ENCODE results near the gene CFC1B. TPM values are rescaled to one million over a fixed set of nuclear protein-coding genes. Genes with fewer than 3 reads are reported as not detected.
"Not testable (repeated sequence)": the region's sequence is repeated elsewhere in the genome, so short reads cannot be mapped to it uniquely, and the experiment has no call there.

Gene CFC1B
- total RNA-seq = not detected
- polyA plus RNA-seq = not detected

DNA sequence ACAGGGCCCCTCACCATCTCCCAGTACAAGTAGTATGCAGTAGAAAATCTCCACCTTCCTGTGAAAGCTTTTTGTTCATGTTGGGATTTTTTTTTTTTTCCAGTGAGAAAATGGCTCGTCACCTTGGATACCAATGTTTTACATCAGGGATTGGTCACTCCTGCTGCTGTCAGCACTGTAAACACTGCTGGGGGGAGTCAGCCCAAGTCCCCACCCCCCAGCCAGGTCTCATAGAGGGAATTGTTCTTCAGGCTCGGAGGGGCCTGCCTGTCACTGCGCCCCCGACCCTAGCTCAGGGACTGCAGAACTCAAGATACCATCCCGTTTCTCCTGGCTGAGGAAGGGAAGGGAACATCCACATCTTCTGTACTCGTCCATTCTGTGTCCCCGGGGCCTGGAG, at the start of gene CFC1B:
Gene CFC1B (plus strand): TSS at position 231 of the 400 bp plus-strand sequence. CDS start 263 bp downstream, outside the sequence.
- H3K4me3 ChIP-seq (ENCODE audit: low read depth, low read length); DNase-seq (ENCODE audit: extremely low spot score); H3K4me1 ChIP-seq (ENCODE audit: insufficient read depth); H3K27ac ChIP-seq (ENCODE audit: low read depth); H3K36me3 ChIP-seq (ENCODE audit: insufficient read depth): not testable (repeated sequence)
- no CpG with 5 or more reads among the region's 7 CpGs for WGBS

DNA sequence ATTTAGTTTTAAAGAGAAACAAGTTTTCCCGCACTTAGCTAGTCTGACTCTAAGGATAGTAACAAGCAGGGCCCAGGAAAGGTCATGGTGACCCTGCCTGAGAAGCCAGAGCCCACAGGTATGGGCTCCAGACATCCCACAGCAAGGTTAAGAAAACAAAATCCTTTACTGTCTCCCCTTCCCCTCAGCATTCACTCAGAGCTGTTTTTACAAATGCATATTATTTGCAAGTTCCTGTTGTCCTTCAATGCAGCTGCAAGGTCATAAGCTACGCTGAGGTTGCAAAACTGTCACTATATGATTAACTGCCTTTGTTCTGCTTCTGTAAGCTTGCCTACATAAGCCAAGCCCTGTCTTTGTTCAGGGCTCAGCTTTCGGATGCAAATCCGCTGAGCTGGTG, 29.9 kb upstream of the CFC1B start:
- not testable (repeated sequence) for H3K27ac ChIP-seq (ENCODE audit: low read depth); H3K4me1 ChIP-seq (ENCODE audit: insufficient read depth); H3K4me3 ChIP-seq (ENCODE audit: low read depth, low read length); H3K36me3 ChIP-seq (ENCODE audit: insufficient read depth); DNase-seq (ENCODE audit: extremely low spot score)
- 59% methylated on average over 3 of the region's 4 CpGs for WGBS

DNA sequence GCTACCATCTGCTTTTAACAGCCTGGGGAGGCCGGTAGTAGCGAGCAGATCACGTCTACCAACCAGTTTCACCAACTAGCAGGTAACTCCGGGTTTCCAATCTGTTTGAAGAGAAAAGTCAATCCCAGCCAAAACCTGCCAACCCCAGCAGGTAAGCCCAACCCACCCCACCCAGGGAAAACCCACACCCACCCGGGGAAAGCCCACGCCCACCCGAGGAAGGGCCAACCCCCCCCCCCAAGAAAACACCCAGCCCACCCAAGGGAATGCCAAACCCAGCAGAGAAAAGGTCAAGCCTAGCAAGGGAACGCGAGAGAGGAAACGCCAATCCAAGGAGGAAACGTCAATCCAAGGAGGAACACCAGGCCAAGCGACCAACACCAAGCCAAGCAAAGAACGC, 11.8 kb upstream of the CFC1B start, which contains the start of gene POTEI:
Gene POTEI (minus strand): TSS at position 101 of the 400 bp plus-strand sequence. CDS start 93 bp downstream, at position 8.
- not testable (repeated sequence) for H3K4me1 ChIP-seq (ENCODE audit: insufficient read depth); DNase-seq (ENCODE audit: extremely low spot score); H3K4me3 ChIP-seq (ENCODE audit: low read depth, low read length); H3K27ac ChIP-seq (ENCODE audit: low read depth); H3K36me3 ChIP-seq (ENCODE audit: insufficient read depth)
- 10% methylated on average over 3 of the region's 13 CpGs for WGBS

DNA sequence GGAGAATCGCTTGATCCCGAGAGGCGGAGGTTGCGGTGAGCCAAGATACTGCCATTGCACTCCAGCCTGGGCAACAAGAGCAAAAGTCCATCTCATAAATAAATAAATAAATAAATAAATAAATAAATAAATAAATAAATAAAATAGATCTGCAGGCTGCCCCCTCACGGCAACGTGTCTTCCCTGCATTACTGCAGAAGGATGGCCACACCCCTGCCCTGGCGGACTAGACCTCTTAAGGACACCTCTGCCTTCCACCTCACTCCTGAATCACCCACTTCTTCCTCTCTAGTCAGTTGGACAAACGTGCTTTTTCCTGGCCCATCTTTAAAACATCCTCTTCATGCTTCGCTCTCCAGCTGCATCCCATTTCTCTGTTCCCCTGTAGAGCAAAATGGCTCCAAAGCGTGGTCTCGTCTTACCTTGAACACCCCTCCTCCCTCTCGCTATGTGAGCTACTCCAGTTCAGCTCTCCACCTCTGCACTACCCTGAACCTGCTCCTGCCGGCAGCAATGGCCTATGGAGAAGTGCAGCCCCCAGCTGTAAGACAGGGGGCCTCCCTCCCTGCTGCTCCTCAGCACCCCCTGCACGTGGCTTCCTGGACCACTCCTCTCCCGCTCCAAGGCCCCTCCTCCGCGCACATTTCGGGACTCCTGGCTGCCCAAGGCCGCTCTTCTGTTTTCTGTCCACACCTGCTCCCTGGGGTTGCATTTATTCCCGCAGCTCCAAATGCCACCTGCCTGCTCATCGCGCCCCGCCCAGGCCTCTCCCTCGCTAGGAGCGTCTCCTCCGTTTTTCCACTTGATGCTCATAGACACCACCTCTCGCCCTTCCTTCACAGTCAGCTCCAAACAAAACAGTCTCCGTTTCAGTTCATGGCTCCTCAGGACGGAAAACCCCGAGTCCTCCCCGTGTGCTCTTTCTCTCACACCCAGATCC, 9.9 kb upstream of the CFC1B start:
- not testable (repeated sequence) for H3K27ac ChIP-seq (ENCODE audit: low read depth); H3K36me3 ChIP-seq (ENCODE audit: insufficient read depth); H3K4me1 ChIP-seq (ENCODE audit: insufficient read depth); DNase-seq (ENCODE audit: extremely low spot score); H3K4me3 ChIP-seq (ENCODE audit: low read depth, low read length)
- WGBS = no CpG with 5 or more reads among the region's 31 CpGs

DNA sequence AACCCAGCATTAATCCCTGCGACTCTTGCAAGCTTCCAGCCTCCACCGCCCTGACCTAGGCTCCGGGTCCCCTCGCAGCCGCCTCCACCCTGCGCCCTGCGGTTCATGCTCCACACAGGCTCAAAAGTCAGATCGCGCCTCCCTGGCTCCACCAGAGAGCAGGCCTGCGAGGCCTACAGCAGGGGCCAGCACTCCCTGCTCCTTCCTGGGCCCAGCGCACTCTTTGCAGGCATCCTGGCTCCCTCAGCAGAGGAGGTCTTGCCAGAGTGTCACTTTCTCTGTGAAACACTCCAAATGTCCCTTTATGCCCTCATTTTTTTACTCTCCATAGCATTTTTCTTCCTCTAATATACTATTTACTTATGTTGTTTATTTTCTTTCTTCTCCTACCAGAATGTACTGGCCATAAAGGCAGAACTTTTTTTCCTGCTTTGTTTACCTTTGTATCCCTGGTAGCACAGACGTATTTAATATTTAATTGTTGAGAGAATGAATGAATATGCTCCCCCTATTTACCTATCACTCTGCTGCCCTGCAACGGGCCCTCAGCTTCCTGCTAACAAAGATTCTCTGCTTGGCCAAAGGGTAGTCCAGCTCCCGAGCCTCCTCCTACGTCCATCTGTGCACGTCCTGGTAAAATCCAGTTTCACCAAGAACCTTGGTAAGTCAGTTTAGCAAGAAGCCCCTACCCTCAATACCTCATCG, 9.1 kb upstream of the CFC1B start:
- not testable (repeated sequence) for H3K4me1 ChIP-seq (ENCODE audit: insufficient read depth); H3K4me3 ChIP-seq (ENCODE audit: low read depth, low read length); H3K36me3 ChIP-seq (ENCODE audit: insufficient read depth); DNase-seq (ENCODE audit: extremely low spot score); H3K27ac ChIP-seq (ENCODE audit: low read depth)
- 96% methylated on average over 4 of the region's 17 CpGs for WGBS

DNA sequence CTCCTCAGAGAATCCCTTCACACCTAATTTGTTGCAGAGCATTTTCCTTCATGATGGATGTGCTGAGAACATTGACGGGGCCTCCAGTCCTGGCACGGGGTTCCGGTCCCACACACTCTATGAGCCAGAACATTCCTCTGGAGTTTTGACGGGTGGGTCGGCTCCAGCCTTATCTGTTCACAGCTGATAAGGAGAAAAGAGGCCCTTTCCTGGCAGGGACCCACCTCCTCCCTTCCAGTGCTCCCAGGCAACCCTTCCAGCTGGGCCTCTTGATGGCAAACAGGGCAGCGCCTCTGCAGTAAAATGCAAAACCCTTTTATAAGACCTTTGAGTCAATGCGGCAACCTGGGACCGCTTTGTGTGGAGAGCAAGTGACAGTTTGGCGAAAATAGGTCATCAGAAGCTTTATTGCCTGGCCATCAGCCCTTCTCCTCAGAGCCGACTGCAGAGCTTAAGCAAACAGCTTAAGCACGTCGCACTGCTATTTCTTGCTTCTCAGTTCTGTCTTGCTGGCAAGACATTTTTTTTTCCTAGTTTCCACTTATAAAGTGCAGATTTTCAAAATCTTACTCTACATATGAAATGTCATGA, 2.4 kb upstream of the CFC1B start:
- H3K4me1 ChIP-seq (ENCODE audit: insufficient read depth) = not testable (repeated sequence)
- WGBS = no CpG with 5 or more reads among the region's 12 CpGs

DNA sequence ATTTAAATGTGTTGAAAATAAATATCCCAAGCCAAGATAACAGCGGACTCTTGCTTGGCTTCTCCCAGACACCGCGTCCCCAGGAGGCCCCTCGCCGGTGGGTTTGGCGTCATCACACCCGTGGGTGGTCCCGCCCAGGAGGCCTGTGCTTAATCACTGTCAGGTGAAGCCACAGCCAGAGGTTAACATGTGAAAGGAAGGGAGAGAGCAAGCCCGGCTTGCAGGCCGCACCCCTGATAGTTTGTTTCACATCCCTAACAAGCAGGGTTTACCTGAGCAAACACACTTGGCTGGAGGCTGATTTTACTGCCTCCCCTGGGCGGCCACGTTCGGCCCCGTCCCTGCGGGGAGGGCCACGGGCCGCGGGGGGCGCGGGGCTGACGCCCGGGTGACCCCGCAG, 1.4 kb downstream of the CFC1B start:
- no CpG with 5 or more reads among the region's 23 CpGs for WGBS
- not testable (repeated sequence) for H3K36me3 ChIP-seq (ENCODE audit: insufficient read depth)

More for the DNA sequence above, 2.4 kb upstream of the CFC1B start:
- not testable (repeated sequence) for H3K27ac ChIP-seq (ENCODE audit: low read depth); H3K36me3 ChIP-seq (ENCODE audit: insufficient read depth); H3K4me3 ChIP-seq (ENCODE audit: low read depth, low read length); DNase-seq (ENCODE audit: extremely low spot score)

DNA sequence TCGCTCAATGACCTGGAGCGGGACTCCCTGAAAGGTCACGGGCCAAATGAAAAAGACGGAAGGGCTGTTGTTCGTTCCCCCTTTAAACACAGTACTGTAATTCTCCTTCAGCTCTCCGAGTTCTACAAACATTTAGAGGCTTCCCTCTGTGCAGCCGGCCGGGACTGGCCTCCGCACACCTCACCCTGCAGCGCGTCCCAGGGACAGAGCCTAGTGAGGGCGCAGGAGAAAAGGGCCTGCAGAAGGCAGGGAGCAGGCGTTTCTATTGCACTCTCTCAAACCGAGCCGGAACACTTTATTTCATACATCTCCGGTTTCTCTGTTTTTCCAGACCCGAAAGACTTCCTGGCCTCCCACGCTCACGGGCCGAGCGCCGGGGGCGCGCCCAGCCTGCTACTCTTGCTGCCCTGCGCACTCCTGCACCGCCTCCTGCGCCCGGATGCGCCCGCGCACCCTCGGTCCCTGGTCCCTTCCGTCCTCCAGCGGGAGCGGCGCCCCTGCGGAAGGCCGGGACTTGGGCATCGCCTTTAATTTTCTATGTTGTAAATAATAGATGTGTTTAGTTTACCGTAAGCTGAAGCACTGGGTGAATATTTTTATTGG, 6.4 kb downstream of the CFC1B start:
- H3K4me3 ChIP-seq (ENCODE audit: low read depth, low read length) = not testable (repeated sequence)
- WGBS = no CpG with 5 or more reads among the region's 40 CpGs

More for the DNA sequence above, 1.4 kb downstream of the CFC1B start:
- not testable (repeated sequence) for H3K4me3 ChIP-seq (ENCODE audit: low read depth, low read length); DNase-seq (ENCODE audit: extremely low spot score); H3K27ac ChIP-seq (ENCODE audit: low read depth); H3K4me1 ChIP-seq (ENCODE audit: insufficient read depth)

DNA sequence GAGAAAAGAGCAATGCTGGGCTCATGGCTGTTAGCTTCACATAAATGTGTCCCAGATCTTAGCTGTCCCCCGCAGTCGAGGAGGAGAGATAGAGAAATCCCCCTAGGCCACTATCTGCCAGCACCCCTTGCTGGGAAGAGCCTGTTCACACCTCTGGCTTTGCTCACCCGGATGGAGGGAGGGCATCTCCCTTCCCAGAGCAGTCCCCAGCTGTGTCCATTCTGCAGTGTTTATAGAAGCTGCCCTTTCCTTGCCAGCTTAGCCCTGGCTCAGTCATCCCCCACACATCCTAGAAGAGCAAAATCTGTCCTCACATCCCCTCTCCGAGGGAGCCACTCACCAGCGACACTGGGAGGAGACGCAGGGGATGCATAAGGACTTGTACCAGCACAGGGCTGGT, 8.5 kb downstream of the CFC1B start:
- H3K4me3 ChIP-seq (ENCODE audit: low read depth, low read length); H3K27ac ChIP-seq (ENCODE audit: low read depth); H3K4me1 ChIP-seq (ENCODE audit: insufficient read depth); DNase-seq (ENCODE audit: extremely low spot score); H3K36me3 ChIP-seq (ENCODE audit: insufficient read depth): not testable (repeated sequence)
- no CpG with 5 or more reads among the region's 6 CpGs for WGBS

More for the DNA sequence above, 6.4 kb downstream of the CFC1B start:
- DNase-seq (ENCODE audit: extremely low spot score); H3K4me1 ChIP-seq (ENCODE audit: insufficient read depth); H3K27ac ChIP-seq (ENCODE audit: low read depth); H3K36me3 ChIP-seq (ENCODE audit: insufficient read depth): not testable (repeated sequence)

DNA sequence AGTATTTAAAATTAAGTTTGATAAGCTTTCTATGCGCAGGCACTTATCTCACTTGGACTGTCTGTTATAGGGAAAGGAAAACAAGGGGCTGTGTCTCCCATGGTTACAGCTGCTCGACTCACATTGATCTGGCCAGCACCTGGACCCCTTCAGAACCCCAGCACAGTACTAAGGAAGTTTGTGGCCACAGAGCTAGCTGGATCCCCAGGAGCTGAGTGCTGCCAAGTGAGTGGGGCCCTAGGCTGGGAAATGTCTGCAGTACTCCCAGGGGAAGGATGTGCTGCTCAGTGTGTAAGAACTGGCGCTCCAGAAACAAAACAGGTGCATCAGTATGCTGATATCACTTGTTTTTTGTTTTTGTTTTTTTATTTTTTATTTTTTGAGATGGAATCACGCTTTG, 9.2 kb downstream of the CFC1B start:
- DNase-seq (ENCODE audit: extremely low spot score); H3K4me1 ChIP-seq (ENCODE audit: insufficient read depth); H3K4me3 ChIP-seq (ENCODE audit: low read depth, low read length); H3K27ac ChIP-seq (ENCODE audit: low read depth); H3K36me3 ChIP-seq (ENCODE audit: insufficient read depth): not testable (repeated sequence)
- WGBS = no CpG with 5 or more reads among the region's 4 CpGs

DNA sequence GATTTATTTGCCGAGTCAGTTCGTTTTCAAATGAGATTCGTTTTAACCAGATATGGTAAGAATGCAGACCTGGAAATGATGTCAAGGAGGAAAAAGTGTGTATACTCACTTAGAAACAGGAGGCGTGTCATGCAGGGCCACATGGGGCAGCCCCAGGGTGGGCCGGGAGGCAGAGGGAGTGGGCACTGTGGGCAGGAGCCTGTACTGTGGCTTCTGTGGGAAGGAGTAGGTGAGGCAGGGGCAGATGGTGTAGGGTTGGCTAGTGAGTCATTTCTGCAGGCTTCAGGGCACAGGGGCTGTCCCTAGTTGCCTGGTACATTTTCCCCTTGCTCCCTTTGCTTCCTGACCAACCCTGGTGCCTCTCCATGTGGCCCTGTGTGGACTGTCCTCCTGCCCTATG, 10.2 kb downstream of the CFC1B start:
- DNase-seq (ENCODE audit: extremely low spot score); H3K4me1 ChIP-seq (ENCODE audit: insufficient read depth); H3K4me3 ChIP-seq (ENCODE audit: low read depth, low read length); H3K36me3 ChIP-seq (ENCODE audit: insufficient read depth); H3K27ac ChIP-seq (ENCODE audit: low read depth): not testable (repeated sequence)
- WGBS = no CpG with 5 or more reads among the region's 5 CpGs

DNA sequence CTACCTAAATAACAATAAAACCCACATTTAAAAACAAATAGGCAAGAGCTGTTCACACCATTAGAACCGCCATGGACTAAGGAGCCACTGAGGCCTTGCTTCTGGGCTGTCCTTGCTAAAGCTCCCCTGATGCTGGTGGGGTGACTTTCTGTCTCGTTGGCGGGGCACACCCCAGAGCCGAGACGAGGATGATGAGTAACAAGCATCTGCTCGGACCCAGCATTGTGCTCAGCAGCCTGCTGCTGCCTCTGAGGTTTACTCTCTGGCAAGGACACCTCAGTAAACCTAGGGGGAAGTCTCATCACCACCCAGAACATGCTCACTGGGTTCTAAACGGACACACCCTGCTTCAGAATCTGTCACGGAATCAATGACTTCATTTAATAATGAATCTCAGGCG, 10.7 kb downstream of the CFC1B start:
- no CpG with 5 or more reads among the region's 9 CpGs for WGBS
- not testable (repeated sequence) for H3K27ac ChIP-seq (ENCODE audit: low read depth); DNase-seq (ENCODE audit: extremely low spot score)

DNA sequence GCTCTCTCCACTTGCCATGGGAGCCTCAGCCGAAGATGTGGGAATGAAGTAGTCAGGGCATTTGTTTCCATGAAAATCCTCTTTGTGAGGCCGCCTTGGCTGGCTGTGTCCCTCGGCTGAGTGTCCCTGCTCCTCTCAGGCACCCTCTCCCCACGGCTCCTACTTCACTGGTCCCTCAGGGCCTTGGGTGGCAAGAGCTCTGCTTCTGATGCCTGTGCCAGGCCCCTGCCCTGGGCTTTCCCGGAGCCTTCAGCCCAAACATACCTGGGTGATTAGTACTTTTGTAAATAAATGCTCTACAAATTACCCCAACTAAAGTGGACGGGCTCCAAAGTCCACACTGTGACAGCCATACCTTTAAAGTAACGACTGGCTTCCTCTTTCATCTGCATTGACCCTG, 15.6 kb downstream of the CFC1B start:
- H3K4me1 ChIP-seq (ENCODE audit: insufficient read depth); DNase-seq (ENCODE audit: extremely low spot score); H3K4me3 ChIP-seq (ENCODE audit: low read depth, low read length); H3K27ac ChIP-seq (ENCODE audit: low read depth); H3K36me3 ChIP-seq (ENCODE audit: insufficient read depth): not testable (repeated sequence)
- WGBS = no CpG with 5 or more reads among the region's 7 CpGs

More for the DNA sequence above, 10.7 kb downstream of the CFC1B start:
- H3K36me3 ChIP-seq (ENCODE audit: insufficient read depth); H3K4me1 ChIP-seq (ENCODE audit: insufficient read depth); H3K4me3 ChIP-seq (ENCODE audit: low read depth, low read length): not testable (repeated sequence)
